Activated CD4-positive, alpha-beta T cell treated with anti-CD3 and anti-CD28 coated beads, Interleukin-2, amount 10 ng/mL, durations not matched to agents 7 days and 5 days (primary cell): Measurements from ENCODE around the gene PDLIM5. TPM values are rescaled to one million over a fixed set of nuclear protein-coding genes. Genes with fewer than 3 reads are reported as not detected.
"Not testable (repeated sequence)": the region's sequence is repeated elsewhere in the genome, so short reads cannot be mapped to it uniquely, and the experiment has no call there.

Experiments used
- CTCF ChIA-PET: fragments of 350-600 bp; sonication (Branson Sonifier 250); formaldehyde crosslinking; loops from one replicate; lab custom pipeline; 2021; ENCODE audit warnings: antibody characterized with exemption; lab: Charles Lee
- POLR2A ChIA-PET: fragments of 350-600 bp; sonication (Branson Sonifier 250); formaldehyde crosslinking; loops from one replicate; lab custom pipeline; 2021; ENCODE audit warnings: antibody characterized with exemption; lab: Charles Lee
- DNase-seq: peaks from one replicate; pipeline ENCODE4 v3.0.0-alpha.2; 2020
- H3K27ac Mint-ChIP-seq: one replicate; pipeline ENCODE4 v1.8.0; 2021; ENCODE audit warnings: mild to moderate bottlenecking, moderate library complexity, mixed read lengths
- H3K27me3 Mint-ChIP-seq: one replicate; pipeline ENCODE4 v1.8.0; 2021; ENCODE audit warnings: mixed read lengths
- H3K36me3 Mint-ChIP-seq: one replicate; pipeline ENCODE4 v1.8.0; 2021; ENCODE audit warnings: low read depth, mixed read lengths
- H3K4me1 Mint-ChIP-seq: one replicate; pipeline ENCODE4 v1.8.0; 2021; ENCODE audit warnings: mixed read lengths
- H3K4me3 Mint-ChIP-seq: one replicate; pipeline ENCODE4 v1.8.0; 2021; ENCODE audit warnings: mild to moderate bottlenecking, moderate library complexity, mixed read lengths
- H3K9me3 Mint-ChIP-seq: one replicate; pipeline ENCODE4 v1.8.0; 2021; ENCODE audit warnings: mixed read lengths
- total RNA-seq, 2 experiments: library from RNA; stranded (reverse); gene quantifications; one replicate each; pipeline ENCODE4 v1.2.3, GENCODE V29; 2021

Gene PDLIM5
- total RNA-seq, 2 experiments from 2014 or later: 23.2 to 26.7 TPM

- CTCF ChIA-PET: interaction anchor here (0.6 to 0.8 kb wide), 2 partner anchors 14 to 118 kb away, joined by 3 to 5 read pairs; no protein-coding TSS in a partner anchor
- H3K9me3 Mint-ChIP-seq: peaks cover 4% of the 10 kb centered on the region
- no peaks in the 10 kb centered on the region for H3K36me3 Mint-ChIP-seq
- no peaks in the 10 kb centered on the region for H3K4me1 Mint-ChIP-seq
- no peaks in the 10 kb centered on the region for H3K27me3 Mint-ChIP-seq
- H3K27ac Mint-ChIP-seq: no peak overlapping the region
- DNase-seq: no peak
- H3K4me3 Mint-ChIP-seq: no peak overlapping the region
- POLR2A ChIA-PET: no interaction called here
Measured at GRCh38 chr4:94475050-94475449, 23.3 kb downstream of the PDLIM5 start.

- CTCF ChIA-PET: no interaction called here
- POLR2A ChIA-PET: no interaction called here
Measured at GRCh38 chr4:94475794-94476193, 24.1 kb downstream of the PDLIM5 start.

GRCh38 chr4:94477227-94477626, 25.5 kb downstream of the PDLIM5 start:
- POLR2A ChIA-PET: no interaction called here
- no peaks in the 10 kb centered on the region for H3K27me3 Mint-ChIP-seq
- no peaks in the 10 kb centered on the region for H3K4me1 Mint-ChIP-seq
- H3K4me3 Mint-ChIP-seq: no peak overlapping the region
- DNase-seq: no peak
- no peaks in the 10 kb centered on the region for H3K9me3 Mint-ChIP-seq
- H3K27ac Mint-ChIP-seq: no peak overlapping the region
- CTCF ChIA-PET: no interaction called here
- no peaks in the 10 kb centered on the region for H3K36me3 Mint-ChIP-seq

More at GRCh38 chr4:94475794-94476193, 24.1 kb downstream of the PDLIM5 start:
- Mint-ChIP-seq H3K36me3 (no peaks in the 10 kb centered on the region), H3K4me3 (no peak overlapping the region), H3K27ac (no peak overlapping the region), H3K27me3 (no peaks in the 10 kb centered on the region), H3K4me1 (no peaks in the 10 kb centered on the region), H3K9me3 (no peaks in the 10 kb centered on the region)
- no peak for DNase-seq

GRCh38 chr4:94478805-94479204, 27.1 kb downstream of the PDLIM5 start:
- H3K27ac Mint-ChIP-seq, POLR2A ChIA-PET, H3K4me1 Mint-ChIP-seq, H3K36me3 Mint-ChIP-seq, H3K27me3 Mint-ChIP-seq, CTCF ChIA-PET, DNase-seq, H3K9me3 Mint-ChIP-seq, H3K4me3 Mint-ChIP-seq: not testable (repeated sequence)

GRCh38 chr4:94479358-94480141, 27.8 kb downstream of the PDLIM5 start:
- Mint-ChIP-seq H3K4me3 (no peak overlapping the region), H3K27ac (no peak overlapping the region), H3K9me3 (no peaks in the 10 kb centered on the region), H3K27me3 (no peaks in the 10 kb centered on the region), H3K36me3 (no peaks in the 10 kb centered on the region), H3K4me1 (no peaks in the 10 kb centered on the region)
- no peak for DNase-seq
- ChIA-PET CTCF (no interaction called here), POLR2A (no interaction called here)

GRCh38 chr4:94480362-94480951, 28.7 kb downstream of the PDLIM5 start:
- CTCF ChIA-PET: interaction anchor here (0.6 kb wide), 2 partner anchors 207 to 490 kb away, joined by 3 read pairs; no protein-coding TSS in a partner anchor
- H3K27ac Mint-ChIP-seq: no peak overlapping the region
- DNase-seq: no peak

GRCh38 chr4:94483895-94484294, 32.2 kb downstream of the PDLIM5 start:
- no peaks in the 10 kb centered on the region for H3K9me3 Mint-ChIP-seq

More at GRCh38 chr4:94480362-94480951, 28.7 kb downstream of the PDLIM5 start:
- Mint-ChIP-seq H3K9me3 (no peaks in the 10 kb centered on the region), H3K36me3 (no peaks in the 10 kb centered on the region), H3K27me3 (no peaks in the 10 kb centered on the region), H3K4me3 (no peak overlapping the region), H3K4me1 (peaks cover 6% of the 10 kb centered on the region)
- POLR2A ChIA-PET: no interaction called here

GRCh38 chr4:94484818-94485217, 33.1 kb downstream of the PDLIM5 start:
- CTCF ChIA-PET: interaction anchor here (0.6 kb wide), 1 partner anchor 1443 kb away, joined by 4 read pairs; no protein-coding TSS in a partner anchor
- Mint-ChIP-seq H3K4me1 (peaks cover 7% of the 10 kb centered on the region), H3K9me3 (no peaks in the 10 kb centered on the region), H3K36me3 (no peaks in the 10 kb centered on the region), H3K27ac (no peak overlapping the region), H3K4me3 (no peak overlapping the region), H3K27me3 (no peaks in the 10 kb centered on the region)
- POLR2A ChIA-PET: no interaction called here
- no peak for DNase-seq

More at GRCh38 chr4:94483895-94484294, 32.2 kb downstream of the PDLIM5 start:
- ChIA-PET POLR2A (no interaction called here), CTCF (no interaction called here)
- H3K27ac Mint-ChIP-seq: no peak overlapping the region
- H3K27me3 Mint-ChIP-seq: no peaks in the 10 kb centered on the region
- H3K4me3 Mint-ChIP-seq: no peak overlapping the region
- H3K4me1 Mint-ChIP-seq: peaks cover 7% of the 10 kb centered on the region
- H3K36me3 Mint-ChIP-seq: no peaks in the 10 kb centered on the region
- no peak for DNase-seq

GRCh38 chr4:94486372-94486801, 34.6 kb downstream of the PDLIM5 start:
- Mint-ChIP-seq H3K9me3 (no peaks in the 10 kb centered on the region), H3K36me3 (peaks cover under 1% of the 10 kb centered on the region), H3K27ac (no peak overlapping the region), H3K4me1 (peaks cover 7% of the 10 kb centered on the region), H3K4me3 (no peak overlapping the region), H3K27me3 (no peaks in the 10 kb centered on the region)
- ChIA-PET POLR2A (no interaction called here), CTCF (no interaction called here)
- DNase-seq: no peak

GRCh38 chr4:94488670-94489069, 36.9 kb downstream of the PDLIM5 start:
- H3K9me3 Mint-ChIP-seq: no peaks in the 10 kb centered on the region
- H3K27ac Mint-ChIP-seq: no peak overlapping the region
- DNase-seq: no peak
- H3K4me3 Mint-ChIP-seq: no peak overlapping the region
- H3K36me3 Mint-ChIP-seq: peaks cover 1% of the 10 kb centered on the region
- H3K4me1 Mint-ChIP-seq: peaks cover 7% of the 10 kb centered on the region
- no peaks in the 10 kb centered on the region for H3K27me3 Mint-ChIP-seq
- ChIA-PET POLR2A (no interaction called here), CTCF (no interaction called here)

- H3K4me3 Mint-ChIP-seq: no peak overlapping the region
- H3K36me3 Mint-ChIP-seq: peaks cover 1% of the 10 kb centered on the region
- H3K27me3 Mint-ChIP-seq: no peaks in the 10 kb centered on the region
- ChIA-PET POLR2A (no interaction called here), CTCF (no interaction called here)
- no peak for DNase-seq
- no peak overlapping the region for H3K27ac Mint-ChIP-seq
- no peaks in the 10 kb centered on the region for H3K9me3 Mint-ChIP-seq
- H3K4me1 Mint-ChIP-seq: peaks cover 7% of the 10 kb centered on the region
Measured at GRCh38 chr4:94489098-94489497, 37.4 kb downstream of the PDLIM5 start.

- H3K4me1 Mint-ChIP-seq: peaks cover 2% of the 10 kb centered on the region
- no peak overlapping the region for H3K4me3 Mint-ChIP-seq
- H3K36me3 Mint-ChIP-seq: peaks cover 1% of the 10 kb centered on the region
- no peak overlapping the region for H3K27ac Mint-ChIP-seq
- ChIA-PET POLR2A (no interaction called here), CTCF (interaction anchor here (0.6 kb wide), 1 partner anchor 9 kb away, joined by 4 read pairs; no protein-coding TSS in a partner anchor)
- no peak for DNase-seq
- H3K9me3 Mint-ChIP-seq: no peaks in the 10 kb centered on the region
- H3K27me3 Mint-ChIP-seq: no peaks in the 10 kb centered on the region
Measured at GRCh38 chr4:94490437-94490836, 38.7 kb downstream of the PDLIM5 start.

- ChIA-PET CTCF (no interaction called here), POLR2A (no interaction called here)
- peaks cover 1% of the 10 kb centered on the region for H3K36me3 Mint-ChIP-seq
- H3K9me3 Mint-ChIP-seq: no peaks in the 10 kb centered on the region
- no peak for DNase-seq
- H3K27ac Mint-ChIP-seq: no peak overlapping the region
- H3K4me3 Mint-ChIP-seq: no peak overlapping the region
- H3K4me1 Mint-ChIP-seq: no peaks in the 10 kb centered on the region
- H3K27me3 Mint-ChIP-seq: no peaks in the 10 kb centered on the region
Measured at GRCh38 chr4:94491322-94491721, 39.6 kb downstream of the PDLIM5 start.
